HG03520 (cell line): Measurements from ENCODE around the gene ITGAD.
A peak's percentile ranks its signal among the peaks of the same experiment; 100 is the strongest.

Experiments used
- ATAC-seq: cut with Tn5 transposase; IDR thresholded peaks from one replicate; pipeline ENCODE4 v1.9.1; 2021; ENCODE audit warnings: mild to moderate bottlenecking, moderate library complexity; ENCODE audit not compliant: unreplicated experiment

The ITGAD gene

GRCh38 chr16:31393056-31393455, at the start of gene ITGAD:
Gene ITGAD, plus strand, starts transcription at chr16:31393335. Its CDS starts 26 bp downstream, at chr16:31393361.
- ATAC-seq, result no peak

- ATAC-seq, result no peak
These were observed 48.4 kb upstream of the ITGAD start for GRCh38 chr16:31344712-31345111.

- ATAC-seq, result no peak
These were observed 45.7 kb upstream of the ITGAD start for GRCh38 chr16:31347445-31347844.

- no peak for ATAC-seq
These were observed 44.6 kb upstream of the ITGAD start for GRCh38 chr16:31348579-31348978.

GRCh38 chr16:31350275-31351005, 42.7 kb upstream of the ITGAD start:
- no peak for ATAC-seq

GRCh38 chr16:31351246-31351941, 41.7 kb upstream of the ITGAD start:
- no peak for ATAC-seq

- ATAC-seq, result no peak
These were observed 41.2 kb upstream of the ITGAD start for GRCh38 chr16:31351942-31352325.

- no peak for ATAC-seq
These were observed 40.6 kb upstream of the ITGAD start for GRCh38 chr16:31352376-31353115.

- peak; percentile 58 for ATAC-seq
These were observed 38.5 kb upstream of the ITGAD start, which contains the start of gene ITGAX for GRCh38 chr16:31354394-31355291. Gene ITGAX, plus strand, starts transcription at chr16:31355176. Its CDS starts 79 bp downstream, at chr16:31355255.

- no peak for ATAC-seq
These were observed 37.6 kb upstream of the ITGAD start for GRCh38 chr16:31355431-31356100.

- no peak for ATAC-seq
These were observed 36.4 kb upstream of the ITGAD start for GRCh38 chr16:31356566-31357323.

- no peak for ATAC-seq
These were observed 35.6 kb upstream of the ITGAD start for GRCh38 chr16:31357324-31358109.

GRCh38 chr16:31360251-31360650, 32.9 kb upstream of the ITGAD start:
- ATAC-seq, result no peak

- no peak for ATAC-seq
These were observed 31.7 kb upstream of the ITGAD start for GRCh38 chr16:31361201-31362110.

- ATAC-seq, result no peak
These were observed 30.4 kb upstream of the ITGAD start for GRCh38 chr16:31362476-31363405.

GRCh38 chr16:31363721-31364120, 29.4 kb upstream of the ITGAD start:
- ATAC-seq, result no peak
